NCI-H1436 treated with DMSO at 0.1 percent for 48 hours (cell line): ENCODE data around the gene NPLOC4.
"Not testable (repeated sequence)": the region's sequence is repeated elsewhere in the genome, so short reads cannot be mapped to it uniquely, and the experiment has no call there.

Experiments
- DNase-seq: peaks from one replicate; lab custom pipeline; 2025; lab: John Stamatoyannopoulos, UW

The NPLOC4 gene

DNA sequence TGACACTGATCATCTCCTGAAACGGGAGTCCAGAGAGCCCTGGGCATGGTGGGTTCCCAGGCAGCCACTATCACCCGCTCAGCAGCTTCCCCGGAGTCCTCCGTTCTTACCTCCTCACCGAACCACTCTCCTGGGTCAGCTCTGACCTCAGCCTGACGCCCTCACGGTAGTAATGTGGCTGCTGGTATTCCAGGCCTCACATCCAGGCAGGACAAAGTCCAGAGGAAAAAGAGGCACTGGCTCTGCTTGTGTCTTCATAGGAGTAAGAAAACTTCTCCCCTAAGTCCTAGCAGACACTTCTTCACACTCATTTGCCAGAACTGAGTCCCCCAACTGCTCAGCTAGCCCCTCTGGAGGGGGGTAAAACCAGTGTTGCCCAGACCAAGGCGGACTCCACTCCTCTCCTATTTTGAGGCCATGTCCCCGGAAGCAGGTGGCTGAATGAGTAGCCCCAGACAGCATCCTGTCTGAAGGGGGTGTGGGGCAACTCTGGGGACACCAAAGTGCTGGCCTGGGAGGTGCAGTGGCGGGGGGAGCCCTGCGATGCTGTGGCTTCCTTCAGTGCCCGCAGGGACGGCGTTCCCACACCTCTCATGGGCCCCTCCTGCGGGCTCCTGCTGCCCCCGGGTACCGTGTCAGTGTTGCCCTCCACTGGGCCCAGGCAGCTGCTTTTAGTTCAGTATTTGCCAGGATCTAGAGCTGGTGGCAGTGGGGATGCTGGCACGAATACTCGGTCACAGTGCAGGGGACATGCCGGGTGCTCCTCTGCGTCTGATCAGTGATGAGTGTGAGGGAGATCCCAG is 103.4 kb downstream of the NPLOC4 start:
- DNase-seq, result no peak

DNA sequence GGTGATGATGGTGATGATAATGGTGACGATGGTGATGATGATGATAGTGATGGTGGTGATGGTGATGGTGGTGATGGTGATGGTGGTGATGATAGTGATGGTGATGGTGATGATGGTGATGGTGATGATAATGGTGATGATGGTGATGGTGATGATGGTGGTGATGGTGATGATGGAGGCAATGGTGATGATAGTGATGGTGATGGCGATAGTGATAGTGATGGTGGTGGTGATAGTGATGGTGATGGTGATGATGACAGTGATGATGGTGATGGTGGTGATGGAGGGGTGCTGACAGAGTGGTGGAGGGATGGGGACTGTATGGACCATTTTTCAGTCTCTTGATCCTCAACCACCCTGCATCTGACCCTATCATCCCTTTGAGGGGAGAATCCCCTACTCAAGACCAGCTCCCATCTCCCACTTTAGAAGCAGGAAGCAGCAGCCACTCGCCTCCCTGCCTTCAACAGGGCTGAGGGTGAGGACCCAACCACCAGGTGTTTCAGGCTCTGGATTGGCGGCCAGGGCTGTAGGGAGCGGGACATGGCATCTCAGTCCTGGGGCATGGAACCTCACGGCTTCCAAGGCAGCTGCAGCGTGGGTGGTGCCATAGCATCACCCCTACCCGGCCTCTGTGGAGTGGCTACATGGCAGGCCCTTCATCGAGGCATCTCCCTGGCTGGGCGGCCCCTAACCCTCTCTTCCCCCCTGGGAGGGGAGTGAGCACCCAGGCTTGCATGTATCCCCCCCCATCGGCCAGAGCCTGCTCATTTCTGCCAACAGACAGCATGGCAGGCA is 104.2 kb downstream of the NPLOC4 start:
- DNase-seq, result no peak

DNA sequence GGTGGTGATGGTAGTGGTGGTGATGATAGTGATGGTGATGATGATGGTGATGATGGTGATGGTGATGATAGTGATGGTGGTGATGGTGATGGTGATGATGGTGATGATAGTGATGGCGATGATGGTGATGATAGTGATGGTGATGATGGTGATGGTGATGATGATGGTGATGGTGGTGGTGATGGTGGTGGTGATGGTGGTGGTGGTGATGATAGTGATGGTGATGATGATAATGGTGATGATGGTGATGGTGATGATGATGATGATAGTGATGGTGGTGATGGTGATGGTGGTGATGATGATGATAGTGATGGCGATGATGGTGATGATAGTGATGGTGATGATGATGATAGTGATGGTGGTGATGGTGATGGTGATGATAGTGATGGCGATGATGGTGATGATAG is 104.9 kb downstream of the NPLOC4 start:
- not testable (repeated sequence) for DNase-seq

DNA sequence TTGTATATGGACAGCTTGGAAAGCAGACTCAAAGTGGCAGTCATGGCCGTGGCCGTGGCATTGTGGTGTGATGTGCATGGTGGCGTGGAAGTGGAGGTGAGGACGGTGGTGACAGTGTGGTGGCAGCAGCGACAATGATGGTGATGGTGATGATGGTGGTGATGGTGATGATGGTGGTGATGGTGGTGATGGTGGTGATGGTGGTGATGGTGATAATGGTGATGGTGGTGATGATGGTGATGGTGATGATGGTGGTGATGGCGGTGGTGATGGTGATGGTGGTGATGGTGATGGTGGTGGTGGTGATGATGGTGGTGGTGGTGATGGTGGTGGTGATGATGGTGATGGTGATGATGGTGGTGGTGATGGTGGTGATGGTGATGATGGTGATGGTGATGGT is 105.9 kb downstream of the NPLOC4 start:
- not testable (repeated sequence) for DNase-seq

DNA sequence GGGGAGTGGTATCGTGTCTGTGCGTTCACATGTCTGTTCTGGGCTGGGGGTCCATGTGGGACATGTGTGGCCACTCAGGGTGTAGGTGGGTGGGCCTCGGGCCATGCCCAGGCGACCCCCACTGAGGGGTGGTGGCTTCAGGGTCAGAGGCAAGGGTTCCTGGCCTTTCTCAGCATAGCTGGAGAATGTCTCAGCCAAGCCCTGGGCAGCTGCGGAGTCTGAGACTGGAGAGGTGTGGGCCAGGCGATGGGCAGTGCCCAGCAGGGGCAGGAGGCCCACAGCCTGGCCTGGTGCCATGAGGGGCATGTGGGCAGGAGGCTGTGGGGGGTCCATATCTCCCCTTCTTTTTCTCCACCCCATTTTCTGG is 107.5 kb downstream of the NPLOC4 start:
- DNase-seq, result no peak

DNA sequence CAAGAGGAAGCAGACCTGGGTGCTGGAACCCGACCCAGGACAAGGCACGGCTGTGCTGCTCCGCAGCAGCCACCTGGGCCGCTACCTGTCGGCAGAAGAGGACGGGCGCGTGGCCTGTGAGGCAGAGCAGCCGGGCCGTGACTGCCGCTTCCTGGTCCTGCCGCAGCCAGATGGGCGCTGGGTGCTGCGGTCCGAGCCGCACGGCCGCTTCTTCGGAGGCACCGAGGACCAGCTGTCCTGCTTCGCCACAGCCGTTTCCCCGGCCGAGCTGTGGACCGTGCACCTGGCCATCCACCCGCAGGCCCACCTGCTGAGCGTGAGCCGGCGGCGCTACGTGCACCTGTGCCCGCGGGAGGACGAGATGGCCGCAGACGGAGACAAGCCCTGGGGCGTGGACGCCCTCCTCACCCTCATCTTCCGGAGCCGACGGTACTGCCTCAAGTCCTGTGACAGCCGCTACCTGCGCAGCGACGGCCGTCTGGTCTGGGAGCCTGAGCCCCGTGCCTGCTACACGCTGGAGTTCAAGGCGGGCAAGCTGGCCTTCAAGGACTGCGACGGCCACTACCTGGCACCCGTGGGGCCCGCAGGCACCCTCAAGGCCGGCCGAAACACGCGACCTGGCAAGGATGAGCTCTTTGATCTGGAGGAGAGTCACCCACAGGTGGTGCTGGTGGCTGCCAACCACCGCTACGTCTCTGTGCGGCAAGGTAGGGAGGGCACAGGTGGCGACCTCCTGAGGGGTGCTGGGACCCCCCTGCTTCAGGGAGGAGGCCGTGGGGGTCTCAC is 108.1 kb downstream of the NPLOC4 start:
- DNase-seq, result no peak

DNA sequence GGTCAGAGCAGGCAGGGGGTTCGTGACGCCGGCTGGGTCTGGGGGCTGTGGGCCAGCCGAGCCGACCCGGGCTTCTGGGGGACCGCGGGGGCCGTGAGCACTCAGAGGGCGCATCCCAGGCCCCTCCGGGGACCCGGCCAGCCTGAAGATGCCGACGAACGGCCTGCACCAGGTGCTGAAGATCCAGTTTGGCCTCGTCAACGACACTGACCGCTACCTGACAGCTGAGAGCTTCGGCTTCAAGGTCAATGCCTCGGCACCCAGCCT is 108.6 kb downstream of the NPLOC4 start:
- no peak for DNase-seq

DNA sequence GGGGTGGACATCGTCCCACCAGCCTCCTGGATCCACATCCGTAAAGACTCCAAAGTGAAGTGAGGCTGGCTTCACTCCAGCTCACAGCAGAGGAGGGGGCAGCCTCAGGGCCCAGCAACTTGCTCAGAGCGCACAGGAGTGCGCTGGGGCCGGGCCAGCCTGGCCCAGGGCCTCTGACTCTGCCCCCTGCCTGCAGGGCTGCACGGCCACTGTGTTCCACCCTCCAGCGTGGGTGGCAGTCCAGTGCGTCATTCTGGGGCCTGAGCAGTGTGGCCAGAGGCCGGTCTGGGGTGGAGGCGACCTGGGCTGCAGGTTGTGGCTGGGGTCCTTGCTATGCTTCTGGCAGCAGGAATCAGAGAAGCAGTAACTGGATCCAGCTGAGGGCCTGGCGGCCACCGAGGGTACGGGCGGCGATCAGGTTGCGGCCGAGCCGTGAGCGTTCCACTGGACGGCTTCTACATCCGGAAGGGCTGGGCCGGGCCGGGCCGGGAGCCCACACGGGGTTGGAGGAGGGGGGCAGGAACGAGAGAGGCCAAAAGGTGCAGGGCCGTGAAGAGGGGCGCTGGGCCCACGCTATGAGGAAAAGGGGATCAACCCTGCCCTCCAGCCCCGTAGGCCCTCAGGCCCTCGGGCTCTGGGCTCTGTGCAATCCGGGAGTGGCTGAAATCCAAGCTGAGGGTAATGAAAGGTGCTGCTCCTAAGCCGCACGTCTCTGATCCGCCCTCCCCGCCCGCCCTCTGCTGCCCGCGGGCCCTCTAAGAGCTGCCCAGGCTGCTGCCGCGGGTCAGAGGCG is 109.1 kb downstream of the NPLOC4 start, which contains the start of gene FSCN2:
Gene FSCN2 (plus strand): TSS at position 787 of the 793 bp plus-strand sequence. CDS start 155 bp downstream, outside the sequence.
- no peak for DNase-seq

DNA sequence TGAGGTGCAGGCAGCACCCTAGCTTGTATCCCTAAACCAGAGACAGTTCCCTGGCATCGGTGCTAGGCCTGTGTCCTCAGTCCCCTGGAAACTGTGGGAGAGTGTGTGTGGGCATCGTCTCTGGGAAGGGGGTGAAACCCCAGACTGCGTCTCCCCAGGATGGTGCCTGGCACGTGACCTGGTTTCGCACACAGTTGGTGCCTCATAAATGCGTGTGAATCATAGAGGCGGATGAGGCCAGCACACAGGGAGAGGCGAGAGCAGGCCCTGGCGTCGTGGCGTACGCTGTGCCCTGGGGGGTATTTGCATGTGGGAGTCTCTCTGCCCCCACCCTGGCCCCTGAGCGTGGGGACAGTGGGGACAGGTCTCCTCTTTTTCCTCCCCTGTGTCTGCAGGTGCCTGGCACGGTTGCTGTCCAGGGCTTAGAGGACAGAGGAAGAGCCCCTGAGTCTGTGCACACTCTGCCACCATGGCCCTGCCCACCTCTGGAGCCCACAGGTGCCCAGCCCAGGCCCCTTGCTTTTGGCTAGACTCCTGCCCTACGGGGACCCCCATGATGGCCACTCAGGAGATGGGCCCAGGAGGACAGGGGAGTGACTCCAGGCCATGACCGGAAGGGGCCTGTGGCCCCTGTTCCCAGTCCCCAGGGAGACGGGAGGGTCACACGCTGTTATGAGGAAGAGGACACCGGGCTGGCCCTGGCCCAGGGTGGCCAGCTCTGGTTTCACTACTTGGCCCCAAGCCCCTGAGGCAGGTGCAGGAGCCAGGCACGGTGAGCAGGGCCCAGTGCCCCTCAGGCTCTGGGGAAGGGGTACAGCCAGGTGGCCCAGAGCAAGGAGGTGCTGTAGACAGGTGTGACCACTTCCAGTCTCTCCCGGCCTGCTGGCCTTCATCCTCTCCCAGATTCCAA is 110.0 kb downstream of the NPLOC4 start:
- no peak for DNase-seq

DNA sequence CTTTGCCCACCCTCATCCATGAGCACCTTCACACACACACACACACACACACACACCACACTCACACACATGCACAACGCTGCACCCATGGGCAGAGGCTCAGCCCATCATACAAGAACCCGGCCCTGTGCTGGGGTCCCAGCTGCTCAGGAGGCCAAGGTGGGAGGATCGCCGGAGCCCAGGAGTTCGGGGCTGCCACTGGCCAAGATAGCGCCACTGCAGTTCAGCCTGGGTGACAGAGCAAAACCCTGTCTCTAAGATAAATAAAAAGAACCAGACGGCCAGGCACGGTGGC is 112.1 kb downstream of the NPLOC4 start:
- no peak for DNase-seq

DNA sequence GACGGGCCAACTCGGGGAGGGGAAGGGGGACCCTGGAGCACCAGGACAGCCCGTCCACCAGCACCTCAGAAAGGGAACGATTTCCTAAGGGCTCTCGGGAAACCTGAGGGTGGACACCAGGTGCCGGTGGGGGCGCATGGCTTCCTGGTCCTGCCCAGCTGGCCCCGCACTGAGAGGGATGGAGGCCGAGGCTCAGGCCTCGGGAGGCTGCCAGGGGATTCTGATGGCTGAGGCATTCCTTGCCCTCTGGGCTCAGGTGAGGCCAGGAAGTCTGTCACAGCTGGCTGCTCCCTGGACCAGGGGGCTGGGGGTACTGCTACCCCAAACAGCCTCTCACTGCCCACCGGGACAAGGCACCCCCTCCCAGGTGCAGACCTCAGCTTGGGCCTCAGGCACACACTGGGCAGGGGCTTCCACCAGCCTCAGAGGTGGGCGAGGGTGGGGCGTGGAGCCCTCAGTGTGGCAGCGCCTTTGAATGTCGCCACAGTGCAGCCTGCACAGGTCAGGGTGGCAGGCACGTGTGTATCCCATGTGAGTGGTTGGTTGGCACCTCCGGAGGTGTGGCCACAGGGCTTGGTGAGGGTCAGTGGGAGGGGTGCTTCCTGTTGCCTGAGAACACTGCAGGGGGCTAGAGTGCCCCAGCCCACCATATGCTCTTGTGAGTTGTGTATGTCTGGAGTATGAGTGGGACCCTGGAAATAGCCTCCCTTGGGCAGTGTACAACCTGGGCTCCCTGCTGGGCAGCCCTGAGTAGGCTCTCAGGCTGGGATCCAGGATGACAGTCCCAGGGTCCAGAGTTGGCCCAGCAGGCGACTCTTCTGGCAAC is 112.7 kb downstream of the NPLOC4 start:
- no peak for DNase-seq

DNA sequence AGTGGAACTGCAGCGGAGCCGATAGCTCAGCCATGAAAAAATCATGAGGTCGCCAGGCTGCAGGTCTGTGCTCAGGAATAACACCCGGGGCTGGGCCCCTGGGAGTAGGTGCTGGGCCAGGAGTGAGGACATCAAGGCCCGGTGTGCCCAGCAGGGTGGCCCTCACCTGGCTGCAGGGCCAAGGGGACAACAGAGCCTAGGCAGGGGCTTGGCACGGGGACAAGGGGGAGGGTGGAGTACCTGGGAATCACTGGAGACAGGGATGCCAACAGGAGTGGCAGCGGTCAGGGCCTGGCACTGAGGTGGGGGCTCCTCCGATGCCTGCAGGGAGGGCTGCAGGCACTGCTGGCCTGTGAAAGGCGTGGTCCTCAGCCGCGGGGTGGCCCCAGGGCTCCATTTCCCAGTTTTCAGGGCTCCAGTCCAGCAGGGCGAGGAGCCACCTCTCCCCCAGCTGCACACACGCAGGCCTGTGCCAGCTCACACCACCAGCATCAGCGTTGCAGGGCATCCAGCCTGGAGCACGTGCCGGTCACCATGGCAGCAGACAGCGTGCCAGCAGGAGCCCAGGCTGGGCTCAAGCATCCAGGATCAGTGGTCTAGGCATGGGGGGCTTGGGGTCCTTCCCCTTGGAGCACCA is 113.4 kb downstream of the NPLOC4 start:
- DNase-seq, result no peak

DNA sequence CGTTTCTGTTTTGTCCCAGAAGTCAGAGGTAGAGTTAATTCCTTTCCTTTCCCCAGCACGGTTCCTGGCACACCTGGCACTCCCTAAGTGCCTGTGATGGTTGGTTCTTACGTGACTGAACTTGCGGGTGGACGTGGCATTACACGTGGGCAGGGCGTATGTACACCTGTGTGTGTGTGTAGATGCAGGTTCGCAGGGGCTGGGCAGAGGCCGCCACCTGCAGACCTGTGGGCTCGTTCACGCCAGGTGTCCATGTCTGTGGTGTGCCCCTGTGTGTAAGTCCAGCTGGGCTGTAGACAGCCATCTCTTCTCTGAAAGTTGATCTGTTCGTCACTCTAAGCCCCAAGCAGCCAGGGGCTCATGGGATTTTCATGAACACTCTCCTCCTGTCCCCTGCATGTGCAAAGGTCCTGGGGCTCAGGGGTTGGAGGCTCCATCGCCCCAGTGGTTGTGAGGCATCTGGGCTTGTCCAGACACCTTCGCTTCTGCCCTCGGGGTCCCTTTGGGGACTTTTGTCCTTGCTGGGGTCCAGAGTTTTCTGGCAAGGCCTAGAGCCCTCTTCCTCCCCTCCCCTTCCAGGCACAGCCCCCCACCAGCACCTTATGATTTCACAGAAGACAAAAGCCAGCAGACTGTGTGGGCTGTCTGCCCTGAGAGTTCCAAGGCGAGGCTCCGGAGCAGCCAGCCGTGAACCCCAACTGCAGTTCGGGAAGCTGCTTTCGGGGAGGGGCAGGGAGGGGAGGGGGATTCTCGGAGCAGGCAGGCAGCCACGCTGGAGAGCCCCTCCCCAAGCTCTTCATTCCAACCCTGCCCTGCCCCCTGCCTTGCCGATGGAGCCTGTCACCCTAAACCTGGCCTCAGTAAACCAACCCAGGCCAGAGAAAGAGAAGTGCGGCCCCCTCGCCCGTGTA is 114.2 kb downstream of the NPLOC4 start:
- no peak for DNase-seq

DNA sequence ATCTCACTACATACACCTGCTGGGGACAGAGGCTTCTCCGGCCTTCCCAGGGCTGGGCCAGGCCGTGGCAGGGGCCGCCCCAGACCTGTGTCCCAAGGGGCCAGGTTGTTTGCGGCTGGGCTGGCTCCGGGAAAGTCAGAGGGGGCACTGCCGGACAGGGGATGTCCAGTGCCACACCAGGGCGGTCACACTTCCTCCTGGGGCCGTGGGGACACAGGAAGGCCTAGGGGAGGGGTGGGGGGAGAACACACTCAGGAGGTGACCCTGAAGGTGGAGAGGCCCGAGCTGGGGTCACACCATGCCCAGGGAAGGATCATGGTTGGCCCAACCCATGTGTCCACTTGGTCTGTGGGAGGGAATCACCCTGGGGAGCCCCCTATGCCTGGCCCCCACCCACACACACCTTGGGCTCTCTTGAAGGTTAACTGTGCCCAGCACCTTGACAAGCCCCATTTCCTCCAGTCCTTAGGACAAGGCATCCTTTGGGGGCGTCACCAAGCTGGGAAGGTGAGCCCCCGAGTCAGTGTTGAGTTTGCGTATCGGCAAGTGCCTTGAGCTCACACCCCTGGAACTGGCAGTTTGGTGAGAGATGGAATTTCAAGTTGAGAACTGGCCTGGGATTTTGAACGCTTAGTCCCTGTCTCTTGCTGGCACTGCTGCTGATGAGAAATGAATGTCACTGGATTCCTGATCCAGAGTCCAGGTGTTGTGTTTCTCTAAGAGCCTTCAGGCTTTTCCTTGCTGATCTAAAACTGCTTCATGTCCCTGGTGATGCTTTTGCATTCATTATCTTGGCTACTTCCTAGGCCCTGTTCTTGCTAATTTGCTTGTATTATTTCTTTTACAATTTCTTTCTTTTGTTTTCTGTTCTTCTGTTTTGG is 116.7 kb downstream of the NPLOC4 start:
- DNase-seq, result no peak

DNA sequence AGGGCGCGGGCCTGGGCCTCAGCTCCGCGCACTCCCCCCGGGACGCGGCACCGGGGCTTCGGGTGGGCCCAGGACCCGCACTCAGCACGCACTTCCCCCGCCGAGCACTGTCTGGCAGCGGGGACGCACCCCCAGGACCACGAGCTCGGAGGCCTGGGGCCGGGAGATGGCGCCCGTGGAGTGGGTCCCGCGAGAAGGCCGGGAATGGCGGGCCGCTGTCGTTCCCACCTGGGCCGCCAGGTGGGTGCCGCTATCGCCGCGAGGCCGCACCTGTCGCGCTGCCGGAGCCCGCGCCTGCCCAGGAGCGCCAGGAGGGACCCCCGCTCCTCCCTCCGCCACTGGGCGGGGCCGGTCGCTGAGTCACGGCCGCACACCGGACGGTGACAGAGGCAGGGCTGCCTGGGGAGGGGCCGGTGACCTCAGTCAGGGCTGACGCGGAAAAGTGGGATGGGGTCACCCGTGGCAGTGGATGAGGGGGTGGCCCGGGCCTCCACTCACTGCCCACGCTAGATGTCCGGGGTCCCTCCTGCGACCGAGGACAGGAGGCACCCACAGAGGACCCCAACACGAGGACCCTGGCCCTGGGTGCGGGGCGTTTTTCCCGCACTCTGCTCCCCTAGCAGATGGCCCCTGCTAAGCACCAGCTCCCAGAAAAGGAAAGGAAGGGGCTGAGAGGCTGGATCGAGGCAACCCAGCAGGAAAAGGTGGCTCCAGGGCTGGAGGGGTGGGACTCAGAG is 117.5 kb downstream of the NPLOC4 start:
- no peak for DNase-seq

DNA sequence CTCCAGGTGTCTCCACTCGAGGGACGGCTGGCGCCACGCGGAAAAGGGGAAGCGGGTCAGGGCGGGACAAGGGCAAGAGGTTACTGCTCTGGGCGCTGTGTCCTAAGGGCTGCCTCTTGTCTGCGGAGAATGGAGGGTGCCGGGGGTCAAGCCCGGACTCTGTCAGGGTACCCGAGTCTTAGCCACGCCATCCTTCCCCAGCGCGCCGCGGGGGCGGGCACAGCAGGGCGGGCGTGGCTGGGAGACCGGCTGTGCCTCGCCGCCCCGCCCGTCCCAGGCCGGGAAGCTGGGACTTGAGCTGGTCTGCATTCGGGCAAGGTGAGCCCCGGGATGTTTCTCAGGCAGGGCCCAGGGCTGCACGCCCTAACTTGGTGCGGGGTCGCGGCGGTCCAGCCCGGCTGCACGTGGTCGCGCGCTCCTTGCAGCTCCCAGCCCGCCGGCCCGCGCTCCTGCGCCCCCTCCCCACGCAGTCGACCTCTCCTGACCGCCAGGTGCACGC is 118.1 kb downstream of the NPLOC4 start:
- no peak for DNase-seq
